ENCODE measurements around the gene ABCA7.

ABCA7 gene

GRCh38 chr19:1003283-1003682, 36.6 kb upstream of the ABCA7 start:
- no peak for FAIRE-seq

DNA sequence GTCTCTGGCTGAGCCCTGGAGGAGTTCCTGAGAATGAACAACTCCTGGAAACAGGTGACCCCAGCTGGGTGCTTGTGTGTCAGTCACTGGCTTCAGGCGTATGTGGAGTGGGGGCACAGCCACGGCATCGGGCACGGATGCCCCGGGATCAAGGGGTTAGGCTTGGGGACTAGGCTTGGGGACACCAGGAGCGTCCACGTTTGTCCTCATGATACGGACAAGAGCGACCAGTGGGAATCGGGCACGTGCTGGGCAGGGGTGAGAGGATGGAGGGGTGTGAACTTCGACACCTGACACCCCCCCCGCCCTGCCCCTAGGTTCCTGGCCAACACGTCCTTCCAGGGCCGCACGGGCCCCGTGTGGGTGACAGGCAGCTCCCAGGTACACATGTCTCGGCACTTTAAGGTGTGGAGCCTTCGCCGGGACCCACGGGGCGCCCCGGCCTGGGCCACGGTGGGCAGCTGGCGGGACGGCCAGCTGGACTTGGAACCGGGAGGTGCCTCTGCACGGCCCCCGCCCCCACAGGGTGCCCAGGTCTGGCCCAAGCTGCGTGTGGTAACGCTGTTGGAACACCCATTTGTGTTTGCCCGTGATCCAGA, 35.6 kb upstream of the ABCA7 start:
- no peak for FAIRE-seq

- FAIRE-seq: no peak
Observed at GRCh38 chr19:1004803-1005664, 34.9 kb upstream of the ABCA7 start.

- no peak for FAIRE-seq
Observed at GRCh38 chr19:1006711-1007398, 33.1 kb upstream of the ABCA7 start.

DNA sequence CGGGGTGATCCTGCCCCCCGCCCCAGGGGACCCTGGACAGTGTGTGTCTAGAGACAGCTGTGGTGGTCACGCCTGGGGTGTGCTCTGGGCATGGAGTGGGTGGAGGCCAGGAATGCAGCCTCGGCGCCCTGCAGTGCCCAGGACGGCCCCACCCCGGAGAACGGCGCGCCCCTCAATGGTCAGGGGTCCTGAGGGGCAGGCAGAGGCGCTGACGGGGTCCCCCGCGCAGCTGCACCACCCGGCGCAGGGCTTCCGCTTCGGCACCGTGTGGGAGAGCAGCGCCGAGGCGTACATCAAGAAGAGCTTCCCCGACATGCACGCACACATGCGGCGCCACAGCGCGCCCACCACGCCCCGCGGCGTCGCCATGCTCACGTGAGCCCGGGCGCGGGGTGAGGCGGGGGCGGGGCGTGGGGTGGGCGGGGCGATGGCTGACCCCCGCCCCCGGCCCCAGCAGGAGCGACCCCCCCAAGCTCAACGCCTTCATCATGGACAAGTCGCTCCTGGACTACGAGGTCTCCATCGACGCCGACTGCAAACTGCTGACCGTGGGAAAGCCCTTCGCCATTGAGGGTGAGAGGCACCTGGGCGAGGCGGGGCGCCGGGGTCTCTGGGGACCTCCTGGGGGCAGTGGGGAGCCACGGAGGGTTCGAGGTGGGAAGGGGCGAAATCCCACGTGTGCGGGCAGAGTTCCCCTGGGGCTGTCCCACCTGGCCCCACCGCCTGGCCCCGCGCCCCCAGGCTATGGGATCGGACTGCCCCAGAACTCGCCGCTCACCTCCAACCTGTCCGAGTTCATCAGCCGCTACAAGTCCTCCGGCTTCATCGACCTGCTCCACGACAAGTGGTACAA, 32.3 kb upstream of the ABCA7 start:
- FAIRE-seq: no peak

DNA sequence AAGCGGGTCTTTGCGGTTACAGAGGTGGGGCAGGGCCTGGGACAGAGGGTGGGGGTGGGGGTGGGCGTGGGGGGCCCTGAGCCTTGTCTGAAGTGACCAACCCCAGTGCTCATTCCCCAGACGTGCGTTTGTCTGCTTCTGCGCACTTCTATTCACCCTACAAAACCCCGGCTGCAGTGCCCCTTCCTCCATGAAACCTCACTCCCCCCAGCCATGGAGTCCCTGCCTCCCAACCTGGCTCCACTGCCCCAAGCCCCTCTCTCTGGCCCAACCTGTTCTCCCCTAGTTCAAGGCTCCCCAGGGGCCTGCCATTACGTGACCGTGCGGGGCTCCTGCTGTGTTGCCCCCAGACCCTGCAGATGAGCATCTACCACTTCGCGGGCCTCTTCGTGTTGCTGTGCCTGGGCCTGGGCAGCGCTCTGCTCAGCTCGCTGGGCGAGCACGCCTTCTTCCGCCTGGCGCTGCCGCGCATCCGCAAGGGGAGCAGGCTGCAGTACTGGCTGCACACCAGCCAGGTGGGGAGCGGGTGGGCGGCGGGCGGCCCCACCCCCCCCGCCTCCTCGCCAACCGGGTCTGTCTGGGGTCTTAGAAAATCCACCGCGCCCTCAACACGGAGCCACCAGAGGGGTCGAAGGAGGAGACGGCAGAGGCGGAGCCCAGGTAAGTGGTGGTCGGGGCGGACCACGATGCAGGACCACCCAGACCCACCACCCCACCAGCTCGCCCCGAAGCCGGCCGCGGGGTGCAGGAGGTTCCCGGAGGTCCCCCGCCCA, 31.5 kb upstream of the ABCA7 start:
- no peak for FAIRE-seq

DNA sequence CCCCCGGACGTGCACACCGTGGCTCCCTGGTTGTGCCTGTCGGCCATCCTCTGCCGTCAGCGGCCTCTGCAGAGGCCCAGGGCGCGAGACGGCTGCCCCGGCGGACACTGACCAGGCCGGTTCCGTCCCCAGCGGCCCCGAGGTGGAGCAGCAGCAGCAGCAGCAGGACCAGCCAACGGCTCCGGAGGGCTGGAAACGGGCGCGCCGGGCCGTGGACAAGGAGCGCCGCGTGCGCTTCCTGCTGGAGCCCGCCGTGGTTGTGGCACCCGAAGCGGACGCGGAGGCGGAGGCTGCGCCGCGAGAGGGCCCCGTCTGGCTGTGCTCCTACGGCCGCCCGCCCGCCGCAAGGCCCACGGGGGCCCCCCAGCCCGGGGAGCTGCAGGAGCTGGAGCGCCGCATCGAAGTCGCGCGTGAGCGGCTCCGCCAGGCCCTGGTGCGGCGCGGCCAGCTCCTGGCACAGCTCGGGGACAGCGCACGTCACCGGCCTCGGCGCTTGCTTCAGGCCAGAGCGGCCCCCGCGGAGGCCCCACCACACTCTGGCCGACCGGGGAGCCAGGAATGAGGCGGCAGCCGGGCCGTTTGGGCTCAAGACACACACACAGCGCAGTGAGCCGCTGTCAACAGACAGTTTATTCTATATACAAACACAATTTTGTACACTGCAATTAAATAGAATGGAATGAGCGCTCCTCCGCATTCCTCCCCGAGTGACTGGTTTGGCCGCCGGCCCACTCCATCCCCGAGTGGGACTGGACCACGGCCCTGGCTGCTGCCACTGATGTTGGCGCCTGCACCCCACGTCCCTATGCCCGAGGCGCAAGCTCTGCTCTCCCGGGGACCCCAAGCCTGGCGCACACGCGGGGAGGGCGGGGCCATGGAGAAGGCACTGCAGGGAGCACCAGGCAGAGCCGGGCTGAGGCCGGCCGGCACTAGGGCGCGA, 30.6 kb upstream of the ABCA7 start:
- no peak for FAIRE-seq

DNA sequence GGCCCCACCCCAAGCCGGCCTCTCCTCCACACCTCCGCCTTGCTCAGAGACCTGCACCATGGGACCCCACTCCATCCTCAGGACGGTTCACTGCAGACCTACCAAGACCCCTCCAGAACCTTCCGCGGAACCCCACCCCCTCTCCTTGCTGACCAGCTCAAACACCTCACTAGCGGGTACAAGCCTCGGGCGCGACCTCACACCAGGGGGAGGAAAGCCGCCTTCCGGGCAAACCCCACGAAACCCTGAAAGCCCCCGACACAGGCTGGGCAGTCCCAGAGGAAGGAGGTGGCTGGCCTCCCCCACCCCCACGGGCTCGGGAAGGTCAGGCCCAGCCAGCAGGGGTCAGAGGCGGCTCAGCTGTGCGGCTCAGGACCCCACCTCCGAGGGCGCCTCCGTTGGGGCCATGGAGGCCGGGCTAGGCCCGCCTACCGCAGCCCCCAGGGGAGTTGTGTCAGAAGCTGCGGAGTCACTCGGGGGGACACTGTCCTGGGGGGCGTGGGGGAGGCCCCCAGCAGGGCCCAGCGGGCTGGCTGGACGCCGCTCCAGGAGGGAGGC, 29.8 kb upstream of the ABCA7 start:
- FAIRE-seq: no peak

DNA sequence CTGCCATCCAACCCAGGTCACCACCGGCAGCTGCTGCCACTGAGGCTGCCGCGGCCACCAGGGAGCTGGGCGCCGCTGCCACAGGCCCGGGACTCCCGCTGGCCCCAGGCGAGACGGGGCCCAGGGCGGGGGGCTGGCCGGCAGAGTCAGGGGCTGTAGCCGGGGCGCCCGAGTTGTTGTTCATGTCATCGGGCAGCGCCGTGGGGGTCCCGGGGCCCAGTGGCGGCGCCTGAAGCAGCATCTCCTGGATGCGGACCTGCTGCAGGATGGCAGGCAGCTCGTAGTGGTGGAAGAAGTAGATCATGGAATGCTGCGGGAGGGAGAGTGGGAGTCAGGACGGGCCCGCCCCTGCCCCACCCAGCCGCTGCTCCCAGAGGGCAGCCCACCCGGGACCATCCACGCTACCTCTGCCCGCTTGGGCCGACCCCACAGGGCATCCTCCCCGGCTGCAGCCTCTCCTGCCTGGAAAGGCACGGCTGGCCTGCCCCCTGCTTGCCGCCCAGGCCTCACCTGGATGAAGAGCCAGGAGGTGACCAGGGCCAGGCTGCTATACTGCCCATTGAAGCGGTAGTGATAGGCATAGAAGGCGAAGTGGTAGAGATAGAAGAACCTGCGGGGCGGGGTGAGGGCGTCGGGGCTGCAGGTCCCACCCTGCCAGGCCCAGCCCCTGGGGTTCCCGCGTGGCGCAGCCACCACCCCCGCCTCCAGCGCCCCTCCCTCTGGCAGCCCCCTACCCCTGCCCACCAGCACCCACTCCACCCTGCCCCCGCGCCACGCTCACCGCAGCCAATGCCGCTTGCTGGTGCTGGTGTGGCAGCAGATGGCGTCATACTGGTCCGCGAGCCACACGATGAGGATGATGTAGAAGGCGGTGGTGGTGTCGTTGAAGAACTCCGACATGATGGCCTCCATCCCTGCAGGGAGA, 29.1 kb upstream of the ABCA7 start:
- FAIRE-seq: no peak

- no peak for FAIRE-seq
Observed at GRCh38 chr19:1011831-1012333, 28.0 kb upstream of the ABCA7 start.

DNA sequence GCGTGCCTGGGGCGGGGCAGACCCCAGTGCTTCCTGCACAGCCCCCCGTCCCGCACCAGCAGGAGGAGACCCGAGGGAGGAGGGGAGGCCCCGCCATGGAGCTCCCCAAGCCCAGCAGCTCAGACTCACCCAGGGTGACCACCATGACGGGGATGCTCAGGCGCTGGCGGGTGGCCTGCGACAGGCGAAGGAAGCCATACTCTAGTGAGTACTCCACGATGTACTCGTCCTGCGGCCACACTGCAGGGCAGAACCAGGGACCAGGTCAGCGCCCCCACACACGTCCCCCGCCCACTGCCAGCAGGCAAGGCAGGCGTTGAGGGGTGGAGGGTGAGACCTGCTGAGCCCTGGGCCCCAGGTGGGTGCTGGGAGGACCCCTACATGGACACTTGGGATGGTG, 27.6 kb upstream of the ABCA7 start:
- FAIRE-seq: no peak

DNA sequence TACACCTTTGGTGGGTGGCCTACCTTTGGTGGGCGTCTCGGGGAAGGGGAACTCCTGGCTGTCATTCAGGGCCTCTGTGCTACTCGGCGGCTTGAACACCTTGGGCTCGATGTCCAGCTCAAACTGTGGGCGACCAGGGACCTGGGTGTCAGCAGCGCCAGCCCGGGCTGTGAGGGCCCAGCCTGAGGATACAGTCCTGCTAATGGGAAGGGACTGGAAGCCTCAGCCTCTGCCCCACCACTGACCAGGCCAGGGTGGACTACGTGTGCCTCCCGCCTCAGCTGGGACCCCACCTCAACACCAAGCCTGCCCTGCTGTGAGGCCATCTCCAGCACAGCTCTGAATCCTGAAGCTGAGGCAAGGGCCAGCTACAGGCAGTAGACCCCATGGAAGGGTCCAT, 26.7 kb upstream of the ABCA7 start:
- FAIRE-seq: no peak

- FAIRE-seq: no peak
Observed at GRCh38 chr19:1014161-1015060, 25.5 kb upstream of the ABCA7 start.

GRCh38 chr19:1015061-1015781, 24.7 kb upstream of the ABCA7 start:
- no peak for FAIRE-seq

DNA sequence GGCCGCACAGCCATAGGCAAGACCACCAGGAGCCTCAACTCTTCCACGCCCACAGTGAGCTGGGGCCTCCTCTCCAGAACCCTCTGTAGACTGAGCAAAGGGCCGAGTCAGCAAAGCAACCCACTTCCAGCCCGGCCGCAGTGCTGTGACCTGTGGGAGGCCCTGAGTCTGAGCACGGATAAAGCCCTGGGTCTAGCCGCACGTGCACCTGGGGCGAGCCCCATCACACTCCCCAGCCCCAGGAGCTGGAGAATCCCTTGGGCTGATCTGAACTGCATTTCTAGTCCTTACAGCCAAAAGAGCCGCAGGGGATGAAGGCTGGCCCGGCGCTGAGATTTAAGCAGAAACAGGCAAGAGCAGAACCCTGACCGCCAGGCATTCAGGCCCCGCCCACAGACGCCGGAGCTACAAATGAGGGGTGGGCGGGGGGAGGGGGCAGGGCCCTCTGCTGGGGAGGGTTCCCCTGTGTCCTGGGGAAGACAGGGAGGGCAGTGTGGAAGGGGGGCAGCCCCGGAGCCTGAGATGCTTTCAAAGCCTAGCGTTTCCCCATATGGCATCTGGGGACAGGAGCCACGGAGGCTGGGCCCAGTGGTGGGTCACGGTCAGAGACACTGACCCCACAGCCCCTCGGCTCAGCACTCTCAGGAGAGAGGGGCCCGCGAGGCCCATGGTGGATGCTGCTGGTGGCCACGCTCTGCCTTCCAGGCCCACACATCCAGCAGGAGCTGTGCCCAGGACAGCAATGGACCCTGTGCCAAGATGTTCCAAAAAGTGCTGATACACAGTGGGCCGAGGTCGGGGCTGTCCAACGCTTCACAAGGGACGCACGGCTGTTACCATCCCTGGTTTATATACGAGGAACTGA, 23.9 kb upstream of the ABCA7 start:
- no peak for FAIRE-seq

- no peak for FAIRE-seq
Observed at GRCh38 chr19:1016647-1017114, 23.2 kb upstream of the ABCA7 start.

Measured in endometrium (tissue), 2 donors.